Upper lobe of right lung (tissue), 1 donor: ENCODE measurements around the gene RELCH. TPM values are rescaled to one million over a fixed set of nuclear protein-coding genes. Genes with fewer than 3 reads are reported as not detected.

Source experiments
- ATAC-seq: fragments of 200-7000 bp; cut with Tn5 transposase; one replicate; pipeline ENCODE4 v1.9.1; 2020; ENCODE audit warnings: mild to moderate bottlenecking, moderate library complexity
- DNase-seq: peaks from one replicate; pipeline ENCODE4 v3.0.0-alpha.2; 2020
- H3K27ac ChIP-seq: fragments of 200-600 bp; one replicate; pipeline ENCODE4 v1.8.0; 2022
- H3K27me3 ChIP-seq: fragments of 200-600 bp; one replicate; pipeline ENCODE4 v1.8.0; 2022; ENCODE audit warnings: mild to moderate bottlenecking
- H3K36me3 ChIP-seq: fragments of 200-600 bp; one replicate; pipeline ENCODE4 v1.8.0; 2022
- H3K4me1 ChIP-seq: fragments of 200-600 bp; one replicate; pipeline ENCODE4 v1.8.0; 2022
- H3K4me3 ChIP-seq: fragments of 200-600 bp; one replicate; pipeline ENCODE4 v1.8.0; 2022; ENCODE audit warnings: mild to moderate bottlenecking
- H3K9me3 ChIP-seq: fragments of 200-600 bp; one replicate; pipeline ENCODE4 v1.8.0; 2022
- CTCF ChIP-seq: fragments of 200-600 bp; IDR thresholded peaks from one replicate; pipeline ENCODE4 v1.8.0; 2022; ENCODE audit warnings: antibody characterized with exemption
- intact Hi-C: fragments of 100-400 bp; cut with DNase I; formaldehyde crosslinking; loops from one replicate; pipeline ENCODE4 v1.11.0; 2022
- total RNA-seq: library from RNA; stranded (reverse); fragmentation: NEBNext Ultra II Directional; extraction: Animal tissue kit (Norgen Biotek cat#: 25700); gene quantifications from one replicate; pipeline ENCODE4 v1.2.1, GENCODE V29; 2021
- donor health status: DM: no; HTN: yes; CAD: no; lungs with severe emphysema.

RELCH gene
- total RNA-seq, 1 donor from 2014 or later, result 30.0 TPM

- intact Hi-C loops, result no loop called here
- TF ChIP-seq CTCF, result no peak
These were observed 90.0 kb downstream of the RELCH start for GRCh38 chr18:62277045-62277444.

GRCh38 chr18:62279561-62279960 is 92.5 kb downstream of the RELCH start:
- Histone ChIP-seq H3K36me3 (peaks cover 62% of the 10 kb centered on the region), H3K9me3 (no peaks in the 10 kb centered on the region), H3K27me3 (no peaks in the 10 kb centered on the region), H3K4me1 (no peaks in the 10 kb centered on the region), H3K4me3 (no peak overlapping the region), H3K27ac (no peak overlapping the region)
- DNase-seq, result no peak
- no peak for TF ChIP-seq CTCF
- no peak for ATAC-seq
- intact Hi-C loops, result no loop called here

More at GRCh38 chr18:62277045-62277444, 90.0 kb downstream of the RELCH start:
- ATAC-seq (no peak), DNase-seq (no peak)
- Histone ChIP-seq H3K36me3 (peaks cover 61% of the 10 kb centered on the region), H3K4me3 (no peak overlapping the region), H3K4me1 (no peaks in the 10 kb centered on the region), H3K9me3 (no peaks in the 10 kb centered on the region), H3K27me3 (no peaks in the 10 kb centered on the region), H3K27ac (no peak overlapping the region)

- DNase-seq (no peak), ATAC-seq (no peak)
- H3K4me1 ChIP-seq, result no peaks in the 10 kb centered on the region
- no peak overlapping the region for H3K4me3 ChIP-seq
- TF ChIP-seq CTCF, result no peak
- H3K27me3 ChIP-seq, result no peaks in the 10 kb centered on the region
- peaks cover 57% of the 10 kb centered on the region for H3K36me3 ChIP-seq
- H3K27ac ChIP-seq, result no peak overlapping the region
- intact Hi-C loops, result no loop called here
- no peaks in the 10 kb centered on the region for H3K9me3 ChIP-seq
These were observed 93.0 kb downstream of the RELCH start for GRCh38 chr18:62280058-62280457.

GRCh38 chr18:62280786-62281185 is 93.7 kb downstream of the RELCH start:
- DNase-seq (no peak), ATAC-seq (no peak)
- TF ChIP-seq CTCF, result no peak
- no peaks in the 10 kb centered on the region for H3K4me1 ChIP-seq
- H3K9me3 ChIP-seq, result no peaks in the 10 kb centered on the region
- H3K36me3 ChIP-seq, result peaks cover 60% of the 10 kb centered on the region
- no peak overlapping the region for H3K4me3 ChIP-seq
- H3K27me3 ChIP-seq, result no peaks in the 10 kb centered on the region
- H3K27ac ChIP-seq, result no peak overlapping the region
- intact Hi-C loops, result no loop called here

- Histone ChIP-seq H3K9me3 (no peaks in the 10 kb centered on the region), H3K4me3 (no peak overlapping the region), H3K36me3 (peaks cover 53% of the 10 kb centered on the region), H3K27ac (no peak overlapping the region), H3K27me3 (no peaks in the 10 kb centered on the region), H3K4me1 (no peaks in the 10 kb centered on the region)
- DNase-seq, result no peak
- TF ChIP-seq CTCF, result no peak
- no peak for ATAC-seq
- intact Hi-C loops, result no loop called here
These were observed 94.6 kb downstream of the RELCH start for GRCh38 chr18:62281684-62282083.

- ATAC-seq, result no peak
- no peaks in the 10 kb centered on the region for H3K27me3 ChIP-seq
These were observed 95.2 kb downstream of the RELCH start for GRCh38 chr18:62282188-62282629.

More at GRCh38 chr18:62282188-62282629, 95.2 kb downstream of the RELCH start:
- intact Hi-C loops, result no loop called here
- no peak overlapping the region for H3K27ac ChIP-seq
- DNase-seq, result no peak
- no peaks in the 10 kb centered on the region for H3K4me1 ChIP-seq
- H3K36me3 ChIP-seq, result peaks cover 51% of the 10 kb centered on the region
- no peak overlapping the region for H3K4me3 ChIP-seq
- TF ChIP-seq CTCF, result no peak
- no peaks in the 10 kb centered on the region for H3K9me3 ChIP-seq
